Liver (tissue), 9 donors: Measurements from ENCODE around the gene REG3A. TPM values are rescaled to one million over a fixed set of nuclear protein-coding genes. Genes with fewer than 3 reads are reported as not detected.

Source experiments
- DNase-seq: peaks from one replicate; pipeline ENCODE4 v3.0.0-alpha.2; 2017; ENCODE audit warnings: low spot score
- H3K27ac ChIP-seq, 2 donors: one replicate each; pipeline ENCODE4 v1.7.0; 2013; ENCODE audit warnings: inconsistent platforms in 2 of 2, low read length in 2 of 2, control low read depth in 1 of 2, low read depth in 1 of 2, mild to moderate bottlenecking in 1 of 2
- H3K27me3 ChIP-seq, 4 donors: one replicate each; pipeline versions ENCODE4 v1.6.1 to v1.7.0; 2013; ENCODE audit warnings: low read length in 3 of 4, inconsistent platforms in 1 of 4, mild to moderate bottlenecking in 1 of 4, moderate library complexity in 1 of 4; ENCODE audit not compliant: control insufficient read depth in 4 of 4, insufficient read depth in 4 of 4
- H3K36me3 ChIP-seq, 4 donors: one replicate each; pipeline versions ENCODE4 v1.6.1 to v1.7.0; 2013; ENCODE audit warnings: low read length in 3 of 4, mild to moderate bottlenecking in 3 of 4, low read depth in 1 of 4, moderate library complexity in 1 of 4; ENCODE audit not compliant: control insufficient read depth in 4 of 4, insufficient read depth in 3 of 4
- H3K4me1 ChIP-seq, 4 donors: one replicate each; pipeline versions ENCODE4 v1.6.1 to v1.7.0; 2013; ENCODE audit warnings: low read length in 3 of 4, mild to moderate bottlenecking in 3 of 4, moderate library complexity in 1 of 4; ENCODE audit not compliant: control insufficient read depth in 4 of 4, insufficient read depth in 4 of 4
- H3K4me3 ChIP-seq, 3 donors: one replicate each; pipeline versions ENCODE4 v1.6.1 to v1.7.0; 2013; ENCODE audit warnings: low read length in 3 of 3, control low read depth in 1 of 3, low read depth in 1 of 3, mild to moderate bottlenecking in 1 of 3
- H3K9ac ChIP-seq, 2 donors: one replicate each; pipeline ENCODE4 v1.7.0; 2013; ENCODE audit warnings: low read length in 2 of 2, mild to moderate bottlenecking in 2 of 2, moderate library complexity in 2 of 2, control low read depth in 1 of 2, low read depth in 1 of 2
- H3K9me3 ChIP-seq, 4 donors: one replicate each; pipeline versions ENCODE4 v1.6.1 to v1.7.0; 2013; ENCODE audit warnings: low read length in 3 of 4; ENCODE audit not compliant: control insufficient read depth in 4 of 4
- EGR1 ChIP-seq, 2 donors: IDR thresholded peaks; 2 replicates each; pipeline ENCODE4 v1.6.1; 2016 to 2018; ENCODE audit warnings: antibody characterized with exemption in 2 of 2, low read depth in 2 of 2
- FOXA1 ChIP-seq: IDR thresholded peaks from 2 replicates; pipeline ENCODE4 v1.6.1; 2016; ENCODE audit warnings: antibody characterized with exemption
- FOXA2 ChIP-seq: IDR thresholded peaks from 2 replicates; pipeline ENCODE4 v1.6.1; 2016; ENCODE audit warnings: antibody characterized with exemption
- GABPA ChIP-seq, 2 donors: IDR thresholded peaks in 1 of 2; conservative IDR thresholded peaks in 1 of 2; 2 replicates each; pipeline ENCODE4 v1.6.1; 2016; ENCODE audit warnings: antibody characterized with exemption in 2 of 2, mild to moderate bottlenecking in 1 of 2, moderate library complexity in 1 of 2
- HNF4A ChIP-seq, 2 donors: conservative IDR thresholded peaks; 2 replicates each; pipeline ENCODE4 v1.6.1; 2016; ENCODE audit warnings: antibody characterized with exemption in 2 of 2, mild to moderate bottlenecking in 2 of 2
- HNF4G ChIP-seq: IDR thresholded peaks from 2 replicates; pipeline ENCODE4 v1.6.1; 2016; ENCODE audit warnings: antibody characterized with exemption
- JUND ChIP-seq, 2 donors: IDR thresholded peaks; 2 replicates each; pipeline ENCODE4 v1.6.1; 2016; ENCODE audit warnings: antibody characterized with exemption in 2 of 2
- NR2F2 ChIP-seq: IDR thresholded peaks from 2 replicates; pipeline ENCODE4 v1.6.1; 2016; ENCODE audit warnings: antibody characterized with exemption
- RAD21 ChIP-seq, 2 donors: IDR thresholded peaks; 2 replicates each; pipeline ENCODE4 v1.6.1; 2016; ENCODE audit warnings: antibody characterized with exemption in 2 of 2, mild to moderate bottlenecking in 2 of 2
- RXRA ChIP-seq, 2 donors: IDR thresholded peaks; 2 replicates each; pipeline ENCODE4 v1.6.1; 2017 to 2018; ENCODE audit warnings: antibody characterized with exemption in 2 of 2, mild to moderate bottlenecking in 1 of 2
- WGBS: extraction: QIAGEN DNeasy Blood & Tissue Kit; methylation state at CpG from one replicate; pipeline ENCODE4 v1.1.7; 2013; 5-methylcytosine and 5-hydroxymethylcytosine counted together
- polyA plus RNA-seq, 2 donors: library from polyadenylated mRNA; stranded (reverse) in 1 of 2; unstranded in 1 of 2; fragments of 200-250 nt in 1 of 2; fragments of >200 nt in 1 of 2; fragmentation: Nextera tagmentation in 1 of 2; extraction: Ambion mirVana in 1 of 2; gene quantifications; one replicate each; pipeline versions ENCODE4 v1.2.1 to v1.2.3, GENCODE V29; 2013 to 2015
- total RNA-seq, 2 donors: library from RNA; depleted of rRNA; stranded (reverse); fragments of >200 nt; gene quantifications; one replicate each; pipeline ENCODE4 v1.2.3, GENCODE V29; 2014
- TF ChIP-seq, protein P1 (sequence below): IDR thresholded peaks from 2 replicates; pipeline ENCODE4 v1.6.1; 2016; ENCODE audit warnings: antibody characterized with exemption, mild to moderate bottlenecking
- TF ChIP-seq, protein P2 (sequence below): IDR thresholded peaks from 2 replicates; pipeline ENCODE4 v1.6.1; 2016; ENCODE audit warnings: antibody characterized with exemption
- TF ChIP-seq, protein P3 (sequence below): IDR thresholded peaks from 2 replicates; pipeline ENCODE4 v1.6.1; 2016; ENCODE audit warnings: antibody characterized with exemption
- TF ChIP-seq, protein P4 (sequence below): IDR thresholded peaks from 2 replicates; pipeline ENCODE4 v1.6.1; 2016; ENCODE audit warnings: antibody characterized with exemption
- TF ChIP-seq, protein P5 (sequence below): fragments of 150-350 bp; IDR thresholded peaks from 2 replicates; pipeline ENCODE4 v1.5.1; 2017; ENCODE audit warnings: improper control_type of control experiment, low read depth, low read length; ENCODE audit not compliant: missing input control
- donor health status: healthy.
- donor health status: healthy.
- donor health status: healthy.
- donor health status: healthy.
- donor health status: healthy.

Gene REG3A
- total and polyA plus RNA-seq, 4 donors, result 0.15 TPM; not detected in 3

DNA sequence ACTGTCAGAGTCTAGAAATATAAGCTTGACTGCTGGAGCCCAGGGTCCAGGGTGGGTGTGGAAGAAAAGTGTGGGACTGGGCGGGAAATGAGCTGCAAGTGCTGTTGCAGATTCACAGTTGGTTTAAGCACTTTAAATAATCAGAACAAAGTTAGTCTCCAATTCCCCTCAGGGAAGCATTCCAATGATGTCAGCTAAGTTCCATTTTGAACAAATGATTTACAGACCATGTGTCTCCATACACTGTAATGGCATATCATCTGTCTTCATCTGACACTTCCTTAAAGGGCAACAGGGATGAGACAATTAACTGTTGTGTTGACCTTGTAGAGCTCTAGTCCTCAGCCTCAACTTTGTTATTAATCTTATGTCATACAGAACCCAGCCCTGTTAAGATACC lies 31.5 kb upstream of the REG3A start:
- WGBS, result 84% methylated on average over 1 of the region's 1 CpG
- no peak for DNase-seq

DNA sequence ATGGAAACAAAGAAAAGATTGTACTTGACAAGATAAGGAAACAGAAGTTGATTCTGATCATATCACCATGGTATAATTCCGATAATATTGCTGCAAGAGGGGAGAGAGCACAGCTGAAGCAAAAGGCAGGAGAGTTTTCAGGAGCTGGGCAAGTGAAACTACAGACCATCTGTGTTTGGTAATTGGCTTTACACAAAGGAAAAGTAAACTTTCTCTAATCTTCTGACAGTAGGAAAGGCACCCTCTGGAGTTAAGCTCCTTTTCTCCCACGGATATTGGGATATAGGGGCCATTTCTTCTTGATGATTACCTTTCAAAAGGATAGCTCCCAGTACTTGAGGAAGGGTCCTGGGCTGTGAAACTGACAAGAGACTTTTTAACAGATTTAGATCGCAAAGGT lies 29.9 kb upstream of the REG3A start:
- 26% methylated on average over 3 of the region's 3 CpGs for WGBS
- Histone ChIP-seq H3K27me3 (peaks cover 0 to 8% (median 2%) of the 10 kb centered on the region in 4 donors), H3K9ac (no peak overlapping the region), H3K4me3 (no peak overlapping the region), H3K27ac (no peak overlapping the region), H3K4me1 (no peaks in the 10 kb centered on the region), H3K9me3 (no peaks in the 10 kb centered on the region), H3K36me3 (no peaks in the 10 kb centered on the region)
- no peak for DNase-seq
- TF ChIP-seq EGR1 (IDR thresholded peaks at IDR 0.05; ENCODE audit: low read depth in 2 of 2), result no peak

More for the DNA sequence above, 31.5 kb upstream of the REG3A start:
- H3K4me3 ChIP-seq, result no peak overlapping the region
- H3K9me3 ChIP-seq, result no peaks in the 10 kb centered on the region
- H3K36me3 ChIP-seq, result no peaks in the 10 kb centered on the region
- no peak overlapping the region for H3K9ac ChIP-seq
- H3K27ac ChIP-seq, result no peak overlapping the region
- TF ChIP-seq, protein P1, sequence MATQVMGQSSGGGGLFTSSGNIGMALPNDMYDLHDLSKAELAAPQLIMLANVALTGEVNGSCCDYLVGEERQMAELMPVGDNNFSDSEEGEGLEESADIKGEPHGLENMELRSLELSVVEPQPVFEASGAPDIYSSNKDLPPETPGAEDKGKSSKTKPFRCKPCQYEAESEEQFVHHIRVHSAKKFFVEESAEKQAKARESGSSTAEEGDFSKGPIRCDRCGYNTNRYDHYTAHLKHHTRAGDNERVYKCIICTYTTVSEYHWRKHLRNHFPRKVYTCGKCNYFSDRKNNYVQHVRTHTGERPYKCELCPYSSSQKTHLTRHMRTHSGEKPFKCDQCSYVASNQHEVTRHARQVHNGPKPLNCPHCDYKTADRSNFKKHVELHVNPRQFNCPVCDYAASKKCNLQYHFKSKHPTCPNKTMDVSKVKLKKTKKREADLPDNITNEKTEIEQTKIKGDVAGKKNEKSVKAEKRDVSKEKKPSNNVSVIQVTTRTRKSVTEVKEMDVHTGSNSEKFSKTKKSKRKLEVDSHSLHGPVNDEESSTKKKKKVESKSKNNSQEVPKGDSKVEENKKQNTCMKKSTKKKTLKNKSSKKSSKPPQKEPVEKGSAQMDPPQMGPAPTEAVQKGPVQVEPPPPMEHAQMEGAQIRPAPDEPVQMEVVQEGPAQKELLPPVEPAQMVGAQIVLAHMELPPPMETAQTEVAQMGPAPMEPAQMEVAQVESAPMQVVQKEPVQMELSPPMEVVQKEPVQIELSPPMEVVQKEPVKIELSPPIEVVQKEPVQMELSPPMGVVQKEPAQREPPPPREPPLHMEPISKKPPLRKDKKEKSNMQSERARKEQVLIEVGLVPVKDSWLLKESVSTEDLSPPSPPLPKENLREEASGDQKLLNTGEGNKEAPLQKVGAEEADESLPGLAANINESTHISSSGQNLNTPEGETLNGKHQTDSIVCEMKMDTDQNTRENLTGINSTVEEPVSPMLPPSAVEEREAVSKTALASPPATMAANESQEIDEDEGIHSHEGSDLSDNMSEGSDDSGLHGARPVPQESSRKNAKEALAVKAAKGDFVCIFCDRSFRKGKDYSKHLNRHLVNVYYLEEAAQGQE, result no peak
- TF ChIP-seq HNF4G (no peak), HNF4A (conservative IDR thresholded peaks at IDR 0.05) (no peak), JUND (IDR thresholded peaks at IDR 0.05) (no peak), EGR1 (IDR thresholded peaks at IDR 0.05; ENCODE audit: low read depth in 2 of 2) (no peak), RAD21 (IDR thresholded peaks at IDR 0.05) (no peak), GABPA (IDR thresholded peaks at IDR 0.05 in 1 of 2, conservative IDR thresholded peaks at IDR 0.05 in 1 of 2) (no peak), FOXA2 (no peak), NR2F2 (no peak), FOXA1 (no peak), RXRA (IDR thresholded peaks at IDR 0.05) (no peak)
- TF ChIP-seq, protein P2, sequence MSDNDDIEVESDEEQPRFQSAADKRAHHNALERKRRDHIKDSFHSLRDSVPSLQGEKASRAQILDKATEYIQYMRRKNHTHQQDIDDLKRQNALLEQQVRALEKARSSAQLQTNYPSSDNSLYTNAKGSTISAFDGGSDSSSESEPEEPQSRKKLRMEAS, result no peak
- TF ChIP-seq, protein P3, sequence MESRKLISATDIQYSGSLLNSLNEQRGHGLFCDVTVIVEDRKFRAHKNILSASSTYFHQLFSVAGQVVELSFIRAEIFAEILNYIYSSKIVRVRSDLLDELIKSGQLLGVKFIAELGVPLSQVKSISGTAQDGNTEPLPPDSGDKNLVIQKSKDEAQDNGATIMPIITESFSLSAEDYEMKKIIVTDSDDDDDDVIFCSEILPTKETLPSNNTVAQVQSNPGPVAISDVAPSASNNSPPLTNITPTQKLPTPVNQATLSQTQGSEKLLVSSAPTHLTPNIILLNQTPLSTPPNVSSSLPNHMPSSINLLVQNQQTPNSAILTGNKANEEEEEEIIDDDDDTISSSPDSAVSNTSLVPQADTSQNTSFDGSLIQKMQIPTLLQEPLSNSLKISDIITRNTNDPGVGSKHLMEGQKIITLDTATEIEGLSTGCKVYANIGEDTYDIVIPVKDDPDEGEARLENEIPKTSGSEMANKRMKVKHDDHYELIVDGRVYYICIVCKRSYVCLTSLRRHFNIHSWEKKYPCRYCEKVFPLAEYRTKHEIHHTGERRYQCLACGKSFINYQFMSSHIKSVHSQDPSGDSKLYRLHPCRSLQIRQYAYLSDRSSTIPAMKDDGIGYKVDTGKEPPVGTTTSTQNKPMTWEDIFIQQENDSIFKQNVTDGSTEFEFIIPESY, result no peak
- TF ChIP-seq, protein P4, sequence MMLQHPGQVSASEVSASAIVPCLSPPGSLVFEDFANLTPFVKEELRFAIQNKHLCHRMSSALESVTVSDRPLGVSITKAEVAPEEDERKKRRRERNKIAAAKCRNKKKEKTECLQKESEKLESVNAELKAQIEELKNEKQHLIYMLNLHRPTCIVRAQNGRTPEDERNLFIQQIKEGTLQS, result no peak
- TF ChIP-seq, protein P5, sequence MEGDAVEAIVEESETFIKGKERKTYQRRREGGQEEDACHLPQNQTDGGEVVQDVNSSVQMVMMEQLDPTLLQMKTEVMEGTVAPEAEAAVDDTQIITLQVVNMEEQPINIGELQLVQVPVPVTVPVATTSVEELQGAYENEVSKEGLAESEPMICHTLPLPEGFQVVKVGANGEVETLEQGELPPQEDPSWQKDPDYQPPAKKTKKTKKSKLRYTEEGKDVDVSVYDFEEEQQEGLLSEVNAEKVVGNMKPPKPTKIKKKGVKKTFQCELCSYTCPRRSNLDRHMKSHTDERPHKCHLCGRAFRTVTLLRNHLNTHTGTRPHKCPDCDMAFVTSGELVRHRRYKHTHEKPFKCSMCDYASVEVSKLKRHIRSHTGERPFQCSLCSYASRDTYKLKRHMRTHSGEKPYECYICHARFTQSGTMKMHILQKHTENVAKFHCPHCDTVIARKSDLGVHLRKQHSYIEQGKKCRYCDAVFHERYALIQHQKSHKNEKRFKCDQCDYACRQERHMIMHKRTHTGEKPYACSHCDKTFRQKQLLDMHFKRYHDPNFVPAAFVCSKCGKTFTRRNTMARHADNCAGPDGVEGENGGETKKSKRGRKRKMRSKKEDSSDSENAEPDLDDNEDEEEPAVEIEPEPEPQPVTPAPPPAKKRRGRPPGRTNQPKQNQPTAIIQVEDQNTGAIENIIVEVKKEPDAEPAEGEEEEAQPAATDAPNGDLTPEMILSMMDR, result no peak
- H3K4me1 ChIP-seq, result no peaks in the 10 kb centered on the region
- H3K27me3 ChIP-seq, result peaks cover 0 to 8% (median 2%) of the 10 kb centered on the region in 4 donors
